Panc1 (cell line): Measurements from ENCODE around the gene KRT23.

Experiments used
- CTCF ChIP-seq: fragments of 450-650 bp; IDR thresholded peaks from 2 replicates; pipeline ENCODE4 v1.5.1; 2017; ENCODE audit warnings: mild to moderate bottlenecking
- POLR2AphosphoS5 ChIP-seq: IDR thresholded peaks from 2 replicates; pipeline ENCODE4 v1.6.1; 2012; ENCODE audit warnings: mild to moderate bottlenecking, low read depth, low read length, moderate library complexity
- SIN3A ChIP-seq: IDR thresholded peaks from 2 replicates; pipeline ENCODE4 v1.6.1; 2012; ENCODE audit warnings: low read depth, mild to moderate bottlenecking, low read length, moderate library complexity, borderline replicate concordance; ENCODE audit not compliant: insufficient read depth

GRCh38 chr17:40950176-40950575, 12.7 kb upstream of the KRT23 start:
- TF ChIP-seq CTCF (no peak), POLR2AphosphoS5 (no peak), SIN3A (no peak)
